ENCODE measurements around the gene SFSWAP.

DNA sequence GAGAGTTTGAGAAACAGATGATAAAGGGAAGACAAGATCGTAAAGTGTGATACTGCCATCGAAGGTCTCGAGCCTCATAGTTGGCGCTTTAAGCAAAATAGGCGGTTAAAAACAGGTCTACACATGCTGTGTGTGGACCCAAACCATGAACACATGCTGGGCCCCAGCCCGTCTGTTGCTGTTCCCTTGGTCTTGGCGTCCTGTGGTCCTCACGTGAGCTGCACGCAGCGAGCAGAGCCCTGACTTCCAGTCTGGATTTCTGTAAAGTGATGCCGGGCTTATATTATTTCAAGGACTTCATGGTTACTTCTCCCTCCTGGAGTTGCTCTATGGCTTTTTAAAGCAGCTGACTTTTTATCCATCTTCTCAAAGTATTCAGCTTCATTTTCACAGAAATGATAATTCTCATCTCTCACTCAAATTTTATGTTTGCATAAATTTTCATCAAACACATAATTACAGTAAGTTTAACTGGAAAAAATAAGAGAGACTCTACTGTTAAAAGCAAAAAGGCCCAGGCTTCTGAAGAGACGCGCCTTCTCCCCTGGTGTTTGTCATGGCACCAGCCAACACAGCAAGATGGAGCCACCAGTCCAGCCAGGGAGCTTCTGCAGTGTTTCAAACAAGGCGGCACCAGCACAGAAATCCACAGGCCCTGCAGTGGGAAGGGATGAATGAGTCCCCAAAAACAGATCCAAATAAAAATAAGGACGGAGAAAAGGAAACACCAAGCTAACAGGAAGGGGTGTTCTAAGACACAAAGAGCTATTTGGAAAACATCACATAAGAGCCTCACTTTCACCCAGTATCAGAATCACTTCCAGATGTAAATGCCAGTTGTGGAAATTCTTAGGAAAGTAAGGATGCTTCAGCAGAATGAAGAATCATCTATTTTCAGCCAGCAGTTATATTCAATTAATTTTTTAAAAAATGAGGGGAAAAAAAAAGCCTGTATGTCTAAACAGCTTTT, 24.9 kb downstream of the SFSWAP start:
- TF ChIP-seq POLR2A (IDR thresholded peaks at IDR 0.05) (no peak), POLR2AphosphoS5 (IDR thresholded peaks at IDR 0.05) (no peak)

Measured in spleen (tissue), 3 donors.